HG02763 (cell line): ENCODE data around the gene OBP2A.
"Not testable (repeated sequence)": the region's sequence is repeated elsewhere in the genome, so short reads cannot be mapped to it uniquely, and the experiment has no call there.

Experiments
- ATAC-seq: cut with Tn5 transposase; IDR thresholded peaks from one replicate; pipeline ENCODE4 v1.9.1; 2021; ENCODE audit warnings: mild to moderate bottlenecking, moderate library complexity; ENCODE audit not compliant: unreplicated experiment

OBP2A gene, protein sequence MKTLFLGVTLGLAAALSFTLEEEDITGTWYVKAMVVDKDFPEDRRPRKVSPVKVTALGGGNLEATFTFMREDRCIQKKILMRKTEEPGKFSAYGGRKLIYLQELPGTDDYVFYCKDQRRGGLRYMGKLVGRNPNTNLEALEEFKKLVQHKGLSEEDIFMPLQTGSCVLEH

DNA sequence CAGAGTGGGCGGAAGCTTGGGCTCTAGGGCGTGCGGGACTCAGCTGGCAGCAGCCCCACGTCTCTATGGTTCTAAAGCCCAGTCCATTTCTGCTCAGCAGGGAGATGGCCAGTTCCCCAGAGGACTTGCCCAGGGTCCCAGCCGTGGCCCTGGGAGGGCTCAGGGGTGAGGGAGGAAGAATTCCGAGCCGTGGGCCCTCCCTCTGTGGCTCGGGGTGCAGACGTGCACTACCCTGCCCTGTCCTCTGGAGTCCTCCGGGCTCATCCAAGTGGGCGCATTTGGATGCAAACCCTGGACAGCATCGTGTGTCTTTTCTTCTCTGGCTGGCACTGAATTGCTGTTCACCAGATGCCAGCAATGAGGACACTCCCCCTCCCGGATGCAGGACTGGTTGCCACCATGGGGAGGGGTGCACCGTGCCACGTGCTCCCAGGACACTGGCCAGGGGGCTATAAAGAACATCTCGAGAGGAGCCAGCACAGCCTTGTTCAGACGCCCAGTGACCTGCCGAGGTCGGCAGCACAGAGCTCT, at the start of gene OBP2A:
Gene OBP2A (plus strand): TSS at position 481 of the 531 bp plus-strand sequence. CDS start 55 bp downstream, outside the sequence.
- not testable (repeated sequence) for ATAC-seq

DNA sequence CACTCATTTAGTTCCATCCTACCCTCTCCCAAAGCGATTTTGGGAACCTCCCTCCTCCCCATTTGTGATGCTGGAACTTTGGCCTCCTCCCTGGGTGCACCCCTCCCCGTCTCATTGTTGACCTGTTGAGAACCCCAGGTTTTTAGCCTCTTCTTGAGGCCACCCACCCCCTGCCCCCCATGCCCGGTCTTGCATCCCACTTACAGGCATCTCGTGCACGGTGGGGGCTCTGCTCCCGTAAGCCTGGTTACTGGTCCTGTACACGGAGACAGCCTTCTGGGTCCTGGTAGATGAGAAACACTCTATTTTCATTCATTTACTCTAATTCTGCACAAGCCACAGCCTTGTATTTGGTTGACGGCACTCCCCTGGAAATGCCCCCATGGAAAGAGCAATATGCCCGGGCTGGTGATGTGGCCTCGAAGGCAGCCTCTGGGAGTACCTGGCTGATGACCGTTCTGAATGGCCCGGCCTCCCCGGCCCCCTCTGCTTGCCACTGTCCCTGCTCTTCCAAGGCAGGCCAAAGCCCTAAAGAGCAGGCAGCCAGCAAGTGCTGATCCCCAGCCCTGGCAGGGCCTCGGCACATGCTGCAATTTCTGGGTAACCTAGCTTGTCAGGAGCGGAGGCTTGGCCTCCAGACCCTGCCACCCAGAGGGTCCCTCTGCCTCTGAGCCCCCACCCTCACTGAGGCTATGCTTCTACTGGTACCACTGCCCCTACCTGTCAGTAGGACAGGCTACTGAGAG, 47.4 kb upstream of the OBP2A start:
- ATAC-seq, result no peak

DNA sequence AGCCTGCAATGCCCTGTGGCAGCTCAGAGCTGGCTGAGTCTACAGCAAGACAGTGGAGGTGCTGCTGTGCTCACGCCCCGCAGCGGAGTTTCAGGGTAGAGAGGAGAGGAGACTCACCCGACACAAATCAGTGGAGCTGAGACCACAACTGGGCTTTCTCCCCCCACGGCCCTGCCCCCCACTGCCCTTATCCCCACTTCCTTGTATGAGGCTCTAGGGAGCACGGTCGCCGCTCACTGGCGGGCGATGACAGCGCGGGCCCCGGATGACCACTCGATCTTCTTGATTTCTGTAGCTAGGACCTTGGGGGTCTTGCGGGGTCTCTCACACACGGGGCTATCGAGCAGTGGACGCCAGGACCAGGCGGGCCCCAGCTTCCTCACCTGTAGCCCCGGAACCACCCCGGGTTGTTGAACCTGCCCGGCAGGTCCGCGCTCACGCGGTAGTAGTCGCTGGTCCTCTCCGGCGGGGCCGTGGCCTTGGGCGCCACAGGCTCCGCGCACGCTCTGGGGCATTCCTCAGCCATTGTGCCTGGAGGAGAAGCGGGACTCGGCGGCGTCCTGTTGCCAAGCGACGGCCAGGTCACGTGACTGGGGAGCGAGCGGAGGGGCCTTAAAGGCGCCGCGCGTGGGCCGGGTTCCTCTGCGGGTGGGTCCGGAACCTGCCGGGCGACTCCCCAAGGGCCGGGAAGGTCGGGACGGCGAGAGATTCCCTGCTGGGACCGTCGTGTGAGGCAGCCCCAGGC, 46.4 kb upstream of the OBP2A start:
- ATAC-seq, result peak; percentile 61

DNA sequence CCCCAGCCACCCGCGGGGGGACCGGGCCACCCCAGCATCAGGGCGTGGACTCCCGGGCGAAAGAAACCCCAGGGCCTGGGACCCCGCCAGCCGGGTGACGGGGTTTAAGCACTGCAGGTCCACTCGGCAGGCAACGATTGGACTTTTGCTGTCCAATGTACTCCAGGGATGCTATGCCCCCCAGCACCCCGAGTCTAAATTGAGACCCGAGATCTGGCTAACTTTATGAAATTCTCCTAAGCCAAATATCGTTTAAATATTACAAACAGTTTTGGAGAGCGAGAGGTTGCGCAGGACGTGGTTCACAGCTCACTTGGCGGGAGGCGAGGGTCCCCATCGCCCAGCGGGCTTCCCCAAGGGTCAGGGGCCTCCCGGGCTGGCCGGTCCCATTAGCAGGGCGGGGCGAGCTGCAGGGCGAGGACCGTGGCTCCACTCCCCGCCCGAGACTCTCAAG, 45.8 kb upstream of the OBP2A start:
- no peak for ATAC-seq

DNA sequence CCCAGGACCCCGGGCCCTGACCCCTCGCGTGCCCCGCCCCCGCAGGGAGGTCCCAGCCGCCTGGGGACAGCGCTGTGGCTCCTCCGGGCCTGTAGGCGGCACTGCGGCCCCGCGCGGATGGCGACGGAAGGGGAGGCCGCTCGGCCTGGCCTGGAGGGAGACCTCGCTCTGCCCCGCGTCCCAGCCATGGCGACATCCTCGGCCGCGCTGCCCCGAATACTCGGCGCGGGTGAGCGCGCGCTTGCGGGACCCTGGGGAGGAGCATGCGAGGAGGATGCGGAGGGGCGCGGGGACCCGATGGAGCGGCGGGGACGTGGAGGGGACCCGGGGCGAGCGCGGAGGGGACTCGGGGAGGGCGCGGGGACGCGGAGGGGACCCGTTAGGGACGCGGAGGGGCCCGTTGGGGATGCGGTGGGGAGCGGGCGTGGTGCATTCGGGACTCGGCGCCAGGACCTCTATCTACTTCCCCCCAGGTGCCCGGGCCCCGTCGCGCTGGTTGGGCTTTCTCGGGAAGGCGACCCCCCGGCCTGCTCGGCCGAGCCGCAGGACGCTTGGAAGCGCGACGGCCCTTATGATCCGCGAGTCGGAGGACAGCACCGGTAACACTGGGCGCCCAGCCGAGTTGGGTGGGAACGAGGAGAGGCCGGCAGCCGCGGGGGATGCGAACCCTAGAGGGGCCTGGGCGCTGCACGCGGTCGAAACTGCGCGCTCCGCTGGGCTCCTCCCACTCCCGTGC, 45.2 kb upstream of the OBP2A start, which contains the start of gene MRPS2:
Gene MRPS2 (plus strand): TSS at position 158 of the 736 bp plus-strand sequence. CDS start 29 bp downstream, at position 187.
- ATAC-seq, result peak; percentile 76

DNA sequence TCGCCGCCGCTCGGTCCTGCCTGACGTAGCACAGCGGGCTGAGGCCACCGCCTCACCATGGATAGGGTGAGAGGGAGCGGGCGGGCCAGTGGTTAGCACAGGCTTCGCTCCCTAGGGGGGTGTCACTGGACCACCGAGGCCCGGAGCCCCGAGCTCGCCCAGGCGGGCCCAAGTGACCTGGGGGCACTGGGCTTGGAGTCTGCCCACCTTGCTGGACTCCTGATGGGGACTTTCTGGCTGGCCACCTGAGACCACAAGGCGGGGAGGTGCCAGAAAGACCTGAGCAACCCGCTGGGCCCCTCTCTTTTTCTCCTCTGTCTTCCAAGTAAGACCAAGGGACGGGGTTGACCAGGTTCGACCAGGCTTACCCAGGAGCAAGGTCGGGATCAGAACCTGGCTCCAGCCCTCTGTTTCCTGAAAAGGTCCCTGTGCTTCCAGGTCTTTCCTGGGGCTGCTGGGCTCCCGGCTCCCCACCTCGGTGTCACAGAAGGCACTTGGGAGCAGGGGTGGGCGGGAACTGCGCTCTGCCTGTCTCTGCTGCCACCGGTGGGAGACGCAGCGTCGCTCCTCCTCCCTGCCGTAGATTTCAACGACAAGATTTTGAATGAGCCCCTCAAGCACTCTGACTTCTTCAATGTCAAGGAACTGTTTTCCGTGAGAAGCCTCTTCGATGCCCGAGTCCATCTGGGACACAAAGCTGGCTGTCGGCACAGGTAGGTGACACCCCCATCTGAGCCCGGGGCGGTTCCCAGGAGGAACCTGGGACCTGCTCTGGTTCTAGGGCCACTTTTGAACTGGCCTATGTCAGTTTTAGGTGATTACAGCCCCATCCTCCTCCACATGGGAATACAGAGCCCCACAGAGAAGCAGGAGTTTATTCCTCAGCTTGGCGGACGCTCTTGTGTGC, 44.4 kb upstream of the OBP2A start:
- ATAC-seq, result no peak

DNA sequence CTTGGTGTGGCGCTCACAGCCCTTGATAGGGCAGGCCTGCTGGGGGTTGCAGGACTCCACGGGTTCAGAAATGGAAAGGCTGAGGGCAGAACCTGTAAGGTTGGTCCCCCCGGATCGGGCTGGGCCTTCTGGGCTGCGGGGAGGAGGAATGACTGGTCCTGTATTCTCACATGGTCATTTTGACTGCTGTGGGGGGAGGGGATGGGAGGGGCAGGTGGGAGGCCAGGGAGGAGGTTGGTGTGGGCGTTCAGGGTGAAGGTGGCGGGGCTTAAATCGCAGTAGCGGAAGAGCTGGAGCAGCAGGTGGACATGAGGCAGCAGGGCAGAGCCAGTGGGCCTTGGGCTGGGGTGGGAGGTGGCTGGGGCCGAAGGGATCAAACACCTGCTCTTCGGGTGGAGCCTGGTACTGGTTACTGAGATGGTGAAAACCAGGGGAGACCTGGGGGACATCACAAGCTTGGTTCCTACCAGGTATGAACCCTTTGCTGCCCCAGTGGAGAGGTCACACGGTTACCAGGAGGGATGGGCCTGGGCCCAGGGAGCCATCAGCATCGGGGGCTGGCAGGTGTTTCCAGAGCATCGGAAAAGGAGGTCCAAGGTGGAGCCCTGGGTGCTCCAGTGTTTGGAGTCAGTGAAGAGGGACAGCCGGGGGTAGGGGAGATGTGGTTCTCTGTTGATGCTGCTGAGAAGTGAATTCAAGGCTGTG, 43.6 kb upstream of the OBP2A start:
- no peak for ATAC-seq

DNA sequence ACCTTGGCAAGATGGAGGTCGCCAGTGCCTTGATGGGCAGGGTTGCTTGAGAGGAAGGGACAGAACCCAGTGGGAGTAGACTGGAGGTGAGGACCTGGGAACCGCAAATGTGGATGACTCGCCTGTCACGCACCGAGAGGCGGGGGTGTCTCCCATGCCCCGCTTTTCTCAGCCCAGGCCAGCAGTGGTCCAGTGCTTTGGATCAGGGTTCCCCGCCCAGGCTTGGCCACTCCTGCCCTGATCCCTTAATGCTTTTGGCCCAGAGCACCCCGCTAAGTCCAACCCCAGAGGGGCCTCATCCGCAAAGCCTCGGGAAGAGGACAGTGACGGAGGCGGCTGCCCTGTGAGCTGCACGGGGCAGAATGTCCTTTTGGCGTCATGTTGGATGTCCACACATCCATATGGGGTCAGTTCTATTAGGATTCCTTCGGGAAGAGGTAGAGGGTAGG, 43.0 kb upstream of the OBP2A start:
- ATAC-seq, result no peak

DNA sequence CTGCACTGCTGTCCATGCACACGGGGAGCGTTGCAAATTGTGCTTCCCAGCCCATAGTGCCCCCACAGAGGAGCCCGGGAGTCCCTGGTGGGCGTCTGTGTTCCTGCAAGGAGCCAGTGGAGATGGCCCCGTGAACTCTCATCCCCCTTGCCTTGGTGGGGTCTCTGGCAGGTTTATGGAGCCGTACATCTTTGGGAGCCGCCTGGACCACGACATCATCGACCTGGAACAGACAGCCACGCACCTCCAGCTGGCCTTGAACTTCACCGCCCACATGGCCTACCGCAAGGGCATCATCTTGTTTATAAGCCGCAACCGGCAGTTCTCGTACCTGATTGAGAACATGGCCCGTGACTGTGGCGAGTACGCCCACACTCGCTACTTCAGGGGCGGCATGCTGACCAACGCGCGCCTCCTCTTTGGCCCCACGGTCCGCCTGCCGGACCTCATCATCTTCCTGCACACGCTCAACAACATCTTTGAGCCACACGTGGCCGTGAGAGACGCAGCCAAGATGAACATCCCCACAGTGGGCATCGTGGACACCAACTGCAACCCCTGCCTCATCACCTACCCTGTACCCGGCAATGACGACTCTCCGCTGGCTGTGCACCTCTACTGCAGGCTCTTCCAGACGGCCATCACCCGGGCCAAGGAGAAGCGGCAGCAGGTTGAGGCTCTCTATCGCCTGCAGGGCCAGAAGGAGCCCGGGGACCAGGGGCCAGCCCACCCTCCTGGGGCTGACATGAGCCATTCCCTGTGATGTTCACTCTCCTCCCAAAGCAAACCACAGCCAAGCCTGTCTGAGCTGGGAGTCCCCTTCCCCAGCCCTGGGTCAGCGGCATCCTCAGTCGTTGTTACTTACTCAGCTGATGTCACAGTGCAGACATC, 42.3 kb upstream of the OBP2A start:
- ATAC-seq, result no peak

DNA sequence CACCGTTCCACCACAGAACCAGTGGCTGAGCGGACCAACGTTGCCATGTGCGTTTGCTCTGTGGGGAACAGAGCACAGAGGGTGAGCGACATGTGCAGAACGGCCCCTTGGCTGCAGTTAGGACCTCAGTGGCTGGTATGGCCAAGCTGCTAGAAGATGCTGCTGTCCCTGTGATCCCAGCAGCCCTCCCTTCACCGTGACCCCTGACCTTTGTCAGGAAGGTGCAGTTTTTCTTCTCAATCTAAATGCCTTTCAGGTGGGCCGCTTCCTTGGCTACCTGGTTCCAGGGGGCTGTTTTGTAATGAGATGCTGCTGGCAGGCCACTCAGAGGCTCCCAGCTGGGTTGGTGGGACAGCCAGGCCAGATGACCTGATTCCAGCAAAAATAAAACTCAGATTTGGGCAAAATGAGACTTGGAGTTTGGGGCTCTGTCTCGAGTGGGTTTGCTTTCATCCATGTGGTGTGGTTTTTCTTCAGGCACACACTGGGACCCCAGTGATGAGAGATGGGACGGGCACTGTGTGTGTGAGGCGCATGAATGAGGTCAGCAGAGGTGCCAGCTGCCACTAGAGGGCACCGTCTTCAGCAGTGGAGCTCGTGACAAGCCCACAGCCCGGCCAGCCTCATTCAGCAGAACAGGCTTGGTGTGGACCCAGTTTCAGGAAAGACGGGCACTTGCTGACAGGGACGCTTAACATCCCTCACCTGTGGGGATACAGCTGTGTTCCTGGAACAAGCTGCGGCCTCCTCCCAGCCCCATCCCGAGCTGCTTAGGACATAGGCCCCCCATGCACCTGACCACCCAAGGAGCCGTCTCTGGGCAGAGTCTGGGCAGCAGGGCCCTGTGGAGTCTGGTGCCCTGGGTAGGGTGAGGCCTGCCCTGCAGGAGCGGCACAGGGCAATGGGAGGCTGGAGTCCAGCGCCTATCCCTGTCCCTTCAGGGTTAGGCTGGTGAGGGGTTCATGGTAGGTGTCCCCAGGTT, 41.4 kb upstream of the OBP2A start:
- no peak for ATAC-seq

DNA sequence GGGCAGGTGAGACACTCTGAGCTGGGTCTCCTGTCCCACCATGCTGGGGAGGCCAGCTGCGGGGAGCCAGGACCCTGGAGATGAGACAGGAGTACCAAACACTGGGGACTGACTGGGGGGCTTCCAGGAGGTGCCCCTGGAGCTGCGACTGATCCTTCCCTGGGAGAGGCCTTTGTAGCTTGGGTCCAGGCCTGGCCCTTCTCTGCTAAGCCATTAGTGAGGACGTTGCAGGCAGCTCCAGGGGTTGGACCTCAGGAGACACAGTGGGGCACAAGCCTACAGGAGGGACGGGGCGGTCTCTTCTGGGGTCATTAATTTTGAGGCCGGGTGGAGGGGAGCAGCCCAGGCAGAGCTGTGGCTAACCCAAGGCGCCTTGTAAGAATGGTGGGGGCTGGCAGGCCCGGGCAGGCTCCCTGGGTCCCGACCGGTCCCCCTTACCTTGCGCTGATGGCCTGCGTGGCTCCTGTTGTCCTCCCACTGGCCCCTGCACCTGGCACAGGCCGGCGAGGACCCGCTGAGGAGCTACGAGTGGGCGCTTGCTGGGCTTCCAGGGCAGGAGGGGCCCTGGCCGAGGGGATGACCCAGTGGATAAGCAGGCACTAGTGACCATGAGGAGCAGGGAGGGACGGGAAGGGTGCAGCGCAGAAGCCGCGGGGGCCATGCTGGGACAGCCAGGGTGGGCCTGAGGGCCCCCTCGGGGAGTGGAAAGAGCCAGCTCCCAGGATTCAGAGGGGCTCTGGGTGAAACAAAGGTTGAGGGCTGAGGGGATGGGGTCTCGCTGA, 40.3 kb upstream of the OBP2A start:
- no peak for ATAC-seq

DNA sequence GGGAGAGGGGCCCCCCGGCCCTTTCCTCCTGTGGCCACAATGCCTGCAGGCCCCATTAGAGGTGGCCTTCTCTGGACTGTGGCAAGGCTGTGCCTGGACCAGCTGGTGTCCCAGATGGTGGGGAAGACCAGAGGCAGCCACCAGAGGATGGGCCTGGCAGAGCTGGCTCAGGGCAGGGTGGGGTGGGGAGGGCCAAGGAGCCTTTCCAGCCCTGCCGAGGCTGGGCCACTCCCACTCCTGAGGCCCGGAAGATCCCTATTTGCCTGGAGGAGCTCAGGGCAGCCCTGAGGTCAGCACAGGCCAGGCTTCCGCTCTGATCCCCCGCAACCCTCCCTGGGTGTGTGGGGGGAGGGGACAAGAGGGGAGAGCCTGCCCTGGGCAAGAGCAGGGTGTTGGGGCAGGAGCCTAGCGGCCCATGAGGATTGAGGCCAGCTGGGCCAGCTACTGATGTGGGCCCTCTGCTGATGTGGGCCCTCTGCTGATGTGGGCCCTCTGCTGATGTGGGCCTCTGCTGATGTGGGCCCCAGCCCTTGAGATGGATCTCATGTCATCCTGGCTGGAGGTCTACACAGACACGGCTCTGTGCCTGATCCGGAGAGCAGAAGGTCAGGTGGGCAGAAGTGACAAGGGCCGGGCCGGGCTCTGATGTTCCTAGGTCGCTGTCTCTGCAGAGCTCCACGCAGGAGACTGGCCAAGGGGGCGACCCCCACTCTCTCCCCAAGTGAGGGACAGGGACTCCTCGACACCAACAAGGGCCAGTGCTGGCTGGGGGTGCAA, 39.4 kb upstream of the OBP2A start:
- ATAC-seq, result no peak

DNA sequence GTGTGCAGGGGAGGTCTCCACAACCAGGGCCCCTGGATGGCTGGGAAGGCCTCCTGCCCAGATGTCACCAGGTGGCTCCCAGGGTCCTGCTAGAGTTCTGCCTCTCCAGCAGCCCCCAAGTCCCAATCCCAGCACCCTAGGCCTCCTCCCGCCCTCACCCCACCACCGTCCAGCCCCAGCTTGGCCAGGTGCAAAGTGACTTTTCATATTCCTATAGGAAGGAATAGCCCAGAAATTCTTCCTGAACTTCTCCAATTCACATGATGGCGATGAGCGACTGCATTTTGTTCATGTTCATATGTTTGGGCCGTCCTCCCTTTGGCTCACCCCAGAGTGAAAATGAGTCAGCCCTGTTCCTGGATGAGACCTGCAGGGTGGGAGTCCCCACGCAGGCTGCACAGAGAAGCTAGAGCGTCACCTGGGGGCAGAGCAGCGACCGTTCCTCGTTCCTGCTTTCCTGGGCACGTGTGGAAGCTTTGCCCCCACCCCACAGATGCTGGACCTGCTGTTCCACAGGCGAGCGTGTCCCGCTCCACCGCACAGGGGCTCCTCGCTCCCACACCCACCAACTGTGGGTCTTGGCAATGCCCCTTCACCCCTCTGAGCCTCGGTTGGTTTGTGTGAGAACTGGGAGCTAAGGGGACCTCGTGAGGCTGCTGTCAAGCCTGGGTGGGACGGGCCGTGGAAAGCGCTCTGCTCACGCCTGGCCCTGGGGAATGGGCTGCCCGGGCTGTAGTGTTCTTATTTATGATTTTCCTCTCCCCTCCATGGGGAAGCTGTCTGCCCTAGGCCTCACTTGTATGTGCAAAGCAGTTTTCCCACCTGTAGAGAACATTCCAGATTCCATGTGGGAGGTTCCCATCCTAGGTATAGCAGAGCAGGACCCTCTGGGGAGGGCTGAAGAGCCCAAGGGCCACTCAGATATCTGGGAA, 38.6 kb upstream of the OBP2A start:
- ATAC-seq, result no peak

DNA sequence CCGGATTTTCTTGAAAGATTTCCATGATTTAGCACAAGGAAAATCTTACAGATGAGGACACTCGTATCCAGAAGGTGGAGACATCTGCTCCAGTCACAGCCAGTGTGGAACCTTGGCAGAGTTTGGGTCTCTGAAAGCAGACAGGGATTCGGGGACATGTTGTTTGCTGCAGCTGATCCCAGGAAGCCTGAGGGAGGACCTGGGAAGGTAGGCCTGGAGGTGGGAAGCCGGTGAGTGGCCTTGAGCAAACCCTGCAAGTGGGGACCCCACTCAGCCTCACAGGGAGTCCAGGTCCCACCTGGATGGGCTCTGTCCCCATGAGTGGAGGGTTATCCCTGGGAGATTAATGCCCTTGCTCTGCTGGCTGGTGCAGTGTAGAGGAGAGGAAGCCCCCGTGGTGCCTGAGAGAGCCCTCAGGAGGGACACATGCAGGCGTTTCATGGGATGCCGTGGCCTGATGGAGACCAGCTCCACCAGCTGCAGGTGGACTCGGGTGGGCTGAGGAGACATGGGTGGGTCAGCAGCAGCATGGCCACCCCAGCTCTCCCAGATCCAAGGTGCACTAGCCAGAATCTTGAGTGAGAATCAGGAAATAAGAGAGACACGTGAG, 37.6 kb upstream of the OBP2A start:
- ATAC-seq, result no peak
